HEK293 (cell line): ENCODE measurements around the gene DLX2.
A peak's percentile ranks its signal among the peaks of the same experiment; 100 is the strongest.

Experiments used
- BCL11B ChIP-seq: fragments of 450-650 bp; formaldehyde crosslinking; IDR thresholded peaks from 2 replicates; pipeline ENCODE4 v1.5.1; 2016; ENCODE audit warnings: low read depth, missing biosample characterization, missing genetic modification characterization
- IKZF3 ChIP-seq: fragments of 450-650 bp; IDR thresholded peaks from 2 replicates; pipeline ENCODE4 v1.5.0; 2018; ENCODE audit warnings: missing biosample characterization, mild to moderate bottlenecking, missing genetic modification characterization, moderate library complexity
- OSR2 ChIP-seq: fragments of 450-650 bp; formaldehyde crosslinking; IDR thresholded peaks from 2 replicates; pipeline ENCODE4 v1.5.1; 2016; ENCODE audit warnings: missing biosample characterization, missing genetic modification characterization
- TCF7L2 ChIP-seq: IDR thresholded peaks from 2 replicates; pipeline ENCODE4 v1.6.1; 2011; ENCODE audit warnings: low read depth, mild to moderate bottlenecking, inconsistent platforms, low read length, moderate library complexity, borderline replicate concordance
- WT1 ChIP-seq: fragments of 450-650 bp; formaldehyde crosslinking; IDR thresholded peaks from 2 replicates; pipeline ENCODE4 v1.5.1; 2016; ENCODE audit warnings: missing biosample characterization, missing genetic modification characterization
- ZBTB21 ChIP-seq: fragments of 450-650 bp; formaldehyde crosslinking; IDR thresholded peaks from 2 replicates; pipeline ENCODE4 v1.5.1; 2017; ENCODE audit warnings: missing biosample characterization, missing genetic modification characterization
- ZBTB7A ChIP-seq: fragments of 450-650 bp; formaldehyde crosslinking; IDR thresholded peaks from 2 replicates; pipeline ENCODE4 v1.5.1; 2016; ENCODE audit warnings: low read depth, missing biosample characterization, missing genetic modification characterization
- ZBTB8A ChIP-seq: fragments of 450-650 bp; formaldehyde crosslinking; IDR thresholded peaks from 2 replicates; pipeline ENCODE4 v1.5.1; 2016; ENCODE audit warnings: missing biosample characterization, missing genetic modification characterization
- ZNF121 ChIP-seq: fragments of 450-650 bp; formaldehyde crosslinking; IDR thresholded peaks from 2 replicates; pipeline ENCODE4 v1.5.1; 2016; ENCODE audit warnings: missing biosample characterization, missing genetic modification characterization
- ZNF132 ChIP-seq: fragments of 450-650 bp; formaldehyde crosslinking; IDR thresholded peaks from 2 replicates; pipeline ENCODE4 v1.5.1; 2017; ENCODE audit warnings: missing biosample characterization, missing genetic modification characterization, borderline replicate concordance
- ZNF169 ChIP-seq: fragments of 450-650 bp; formaldehyde crosslinking; IDR thresholded peaks from 2 replicates; pipeline ENCODE4 v1.5.1; 2016; ENCODE audit warnings: missing biosample characterization, missing genetic modification characterization
- ZNF341 ChIP-seq: fragments of 450-650 bp; formaldehyde crosslinking; IDR thresholded peaks from 2 replicates; pipeline ENCODE4; 2016; ENCODE audit warnings: low read depth, missing biosample characterization, missing genetic modification characterization
- ZNF571 ChIP-seq: fragments of 450-650 bp; formaldehyde crosslinking; IDR thresholded peaks from 2 replicates; pipeline ENCODE4 v1.5.0; 2017; ENCODE audit warnings: missing biosample characterization, missing genetic modification characterization
- ZNF785 ChIP-seq: fragments of 450-650 bp; formaldehyde crosslinking; IDR thresholded peaks from 2 replicates; pipeline ENCODE4 v1.5.1; 2016; ENCODE audit warnings: missing biosample characterization, missing genetic modification characterization
- TF ChIP-seq, protein P1 (sequence below): fragments of 450-650 bp; formaldehyde crosslinking; IDR thresholded peaks from 2 replicates; pipeline ENCODE4 v1.5.1; 2017; ENCODE audit warnings: missing biosample characterization, missing genetic modification characterization
- TF ChIP-seq, protein P2 (sequence below): fragments of 450-650 bp; IDR thresholded peaks from 2 replicates; pipeline ENCODE4 v1.5.1; 2018; ENCODE audit warnings: missing biosample characterization, mild to moderate bottlenecking, missing genetic modification characterization
- TF ChIP-seq, protein P3 (sequence below): fragments of 450-650 bp; formaldehyde crosslinking; IDR thresholded peaks from 2 replicates; pipeline ENCODE4 v1.5.1; 2016; ENCODE audit warnings: missing biosample characterization, missing genetic modification characterization, borderline replicate concordance
- TF ChIP-seq, protein P4 (sequence below): fragments of 450-650 bp; formaldehyde crosslinking; IDR thresholded peaks from 2 replicates; pipeline ENCODE4 v1.5.1; 2016; ENCODE audit warnings: missing biosample characterization, missing genetic modification characterization
- TF ChIP-seq, protein P5 (sequence below): fragments of 450-650 bp; formaldehyde crosslinking; IDR thresholded peaks from 2 replicates; pipeline ENCODE4 v1.5.1; 2016; ENCODE audit warnings: missing biosample characterization, missing genetic modification characterization
- TF ChIP-seq, protein P6 (sequence below): fragments of 450-650 bp; formaldehyde crosslinking; IDR thresholded peaks from 2 replicates; pipeline ENCODE4 v1.5.1; 2016; ENCODE audit warnings: missing biosample characterization, missing genetic modification characterization, borderline replicate concordance
- TF ChIP-seq, protein P7 (sequence below): fragments of 450-650 bp; formaldehyde crosslinking; IDR thresholded peaks from 2 replicates; pipeline ENCODE4 v1.5.1; 2017; ENCODE audit warnings: missing biosample characterization, missing genetic modification characterization

The DLX2 gene

DNA sequence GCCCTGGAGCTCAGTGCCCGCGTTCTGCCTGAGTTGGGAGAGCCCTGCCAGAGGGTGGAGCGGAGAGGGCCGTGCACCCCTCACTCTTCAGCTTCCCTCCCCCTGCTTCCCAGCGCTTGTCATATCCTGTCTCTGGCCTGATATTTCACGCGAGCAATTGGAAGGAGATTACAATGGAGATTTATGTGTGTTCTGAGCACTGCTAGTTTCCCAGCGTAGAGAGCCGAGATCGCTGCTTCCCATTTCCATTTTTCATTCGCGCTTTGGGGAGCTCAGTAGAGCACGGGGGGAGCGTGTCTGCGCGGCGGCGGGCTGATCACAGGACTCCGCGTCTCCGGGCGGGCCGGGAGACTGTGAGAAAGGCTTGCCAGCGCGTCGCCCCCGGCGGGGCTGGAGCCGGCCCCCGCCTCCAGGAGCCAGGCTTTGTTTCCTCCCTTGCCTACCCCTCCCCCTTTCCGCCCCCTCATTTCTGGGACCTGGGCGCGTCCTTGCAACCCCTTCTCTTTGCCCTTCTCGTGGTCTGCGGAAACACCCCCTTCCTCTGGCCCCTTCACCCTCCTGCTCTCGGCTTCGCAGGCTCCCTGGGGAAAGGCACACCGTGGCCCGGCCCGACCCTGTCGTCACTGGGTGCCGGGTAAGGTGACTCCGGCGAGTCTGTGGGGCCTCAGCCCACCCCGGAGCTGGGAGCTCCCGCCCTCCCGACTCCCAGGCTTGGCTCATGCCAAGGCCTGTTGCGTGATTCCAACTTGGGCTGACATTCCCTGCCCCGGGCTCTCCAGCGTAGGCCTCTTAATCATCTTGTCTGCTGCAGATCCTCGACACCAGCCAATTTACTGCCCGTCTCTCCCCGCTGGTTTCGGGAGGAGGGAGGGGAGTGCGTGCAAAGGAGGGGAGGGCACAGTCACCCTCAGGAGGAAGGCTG lies 5.8 kb downstream of the DLX2 start (continued):
- TF ChIP-seq WT1 (tag by site-specific recombination), result peak; percentile 73
- 0 out of 2 replicates have a peak, but pooled peaks have one; percentile 38 for TF ChIP-seq TCF7L2
- TF ChIP-seq, protein P1, sequence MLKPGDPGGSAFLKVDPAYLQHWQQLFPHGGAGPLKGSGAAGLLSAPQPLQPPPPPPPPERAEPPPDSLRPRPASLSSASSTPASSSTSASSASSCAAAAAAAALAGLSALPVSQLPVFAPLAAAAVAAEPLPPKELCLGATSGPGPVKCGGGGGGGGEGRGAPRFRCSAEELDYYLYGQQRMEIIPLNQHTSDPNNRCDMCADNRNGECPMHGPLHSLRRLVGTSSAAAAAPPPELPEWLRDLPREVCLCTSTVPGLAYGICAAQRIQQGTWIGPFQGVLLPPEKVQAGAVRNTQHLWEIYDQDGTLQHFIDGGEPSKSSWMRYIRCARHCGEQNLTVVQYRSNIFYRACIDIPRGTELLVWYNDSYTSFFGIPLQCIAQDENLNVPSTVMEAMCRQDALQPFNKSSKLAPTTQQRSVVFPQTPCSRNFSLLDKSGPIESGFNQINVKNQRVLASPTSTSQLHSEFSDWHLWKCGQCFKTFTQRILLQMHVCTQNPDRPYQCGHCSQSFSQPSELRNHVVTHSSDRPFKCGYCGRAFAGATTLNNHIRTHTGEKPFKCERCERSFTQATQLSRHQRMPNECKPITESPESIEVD (tag by site-specific recombination), result peak; percentile 6; the same call in 1 of the 2 replicates
- TF ChIP-seq ZNF121, result peak; percentile 19; the same call in 1 of the 2 replicates
- peak; percentile 61 for TF ChIP-seq OSR2 (tag by site-specific recombination)
- no peak for TF ChIP-seq ZNF571 (tag by site-specific recombination)
- TF ChIP-seq ZBTB7A (tag by site-specific recombination), result no peak
- TF ChIP-seq, protein P2, sequence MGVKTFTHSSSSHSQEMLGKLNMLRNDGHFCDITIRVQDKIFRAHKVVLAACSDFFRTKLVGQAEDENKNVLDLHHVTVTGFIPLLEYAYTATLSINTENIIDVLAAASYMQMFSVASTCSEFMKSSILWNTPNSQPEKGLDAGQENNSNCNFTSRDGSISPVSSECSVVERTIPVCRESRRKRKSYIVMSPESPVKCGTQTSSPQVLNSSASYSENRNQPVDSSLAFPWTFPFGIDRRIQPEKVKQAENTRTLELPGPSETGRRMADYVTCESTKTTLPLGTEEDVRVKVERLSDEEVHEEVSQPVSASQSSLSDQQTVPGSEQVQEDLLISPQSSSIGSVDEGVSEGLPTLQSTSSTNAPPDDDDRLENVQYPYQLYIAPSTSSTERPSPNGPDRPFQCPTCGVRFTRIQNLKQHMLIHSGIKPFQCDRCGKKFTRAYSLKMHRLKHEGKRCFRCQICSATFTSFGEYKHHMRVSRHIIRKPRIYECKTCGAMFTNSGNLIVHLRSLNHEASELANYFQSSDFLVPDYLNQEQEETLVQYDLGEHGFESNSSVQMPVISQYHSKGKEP (tag by site-specific recombination), result peak; percentile 64
- TF ChIP-seq ZNF341, result peak; percentile 83
- TF ChIP-seq, protein P3, sequence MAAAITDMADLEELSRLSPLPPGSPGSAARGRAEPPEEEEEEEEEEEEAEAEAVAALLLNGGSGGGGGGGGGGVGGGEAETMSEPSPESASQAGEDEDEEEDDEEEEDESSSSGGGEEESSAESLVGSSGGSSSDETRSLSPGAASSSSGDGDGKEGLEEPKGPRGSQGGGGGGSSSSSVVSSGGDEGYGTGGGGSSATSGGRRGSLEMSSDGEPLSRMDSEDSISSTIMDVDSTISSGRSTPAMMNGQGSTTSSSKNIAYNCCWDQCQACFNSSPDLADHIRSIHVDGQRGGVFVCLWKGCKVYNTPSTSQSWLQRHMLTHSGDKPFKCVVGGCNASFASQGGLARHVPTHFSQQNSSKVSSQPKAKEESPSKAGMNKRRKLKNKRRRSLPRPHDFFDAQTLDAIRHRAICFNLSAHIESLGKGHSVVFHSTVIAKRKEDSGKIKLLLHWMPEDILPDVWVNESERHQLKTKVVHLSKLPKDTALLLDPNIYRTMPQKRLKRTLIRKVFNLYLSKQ (tag by site-specific recombination), result no peak
- no peak for TF ChIP-seq ZNF169 (tag by site-specific recombination)
- TF ChIP-seq, protein P4, sequence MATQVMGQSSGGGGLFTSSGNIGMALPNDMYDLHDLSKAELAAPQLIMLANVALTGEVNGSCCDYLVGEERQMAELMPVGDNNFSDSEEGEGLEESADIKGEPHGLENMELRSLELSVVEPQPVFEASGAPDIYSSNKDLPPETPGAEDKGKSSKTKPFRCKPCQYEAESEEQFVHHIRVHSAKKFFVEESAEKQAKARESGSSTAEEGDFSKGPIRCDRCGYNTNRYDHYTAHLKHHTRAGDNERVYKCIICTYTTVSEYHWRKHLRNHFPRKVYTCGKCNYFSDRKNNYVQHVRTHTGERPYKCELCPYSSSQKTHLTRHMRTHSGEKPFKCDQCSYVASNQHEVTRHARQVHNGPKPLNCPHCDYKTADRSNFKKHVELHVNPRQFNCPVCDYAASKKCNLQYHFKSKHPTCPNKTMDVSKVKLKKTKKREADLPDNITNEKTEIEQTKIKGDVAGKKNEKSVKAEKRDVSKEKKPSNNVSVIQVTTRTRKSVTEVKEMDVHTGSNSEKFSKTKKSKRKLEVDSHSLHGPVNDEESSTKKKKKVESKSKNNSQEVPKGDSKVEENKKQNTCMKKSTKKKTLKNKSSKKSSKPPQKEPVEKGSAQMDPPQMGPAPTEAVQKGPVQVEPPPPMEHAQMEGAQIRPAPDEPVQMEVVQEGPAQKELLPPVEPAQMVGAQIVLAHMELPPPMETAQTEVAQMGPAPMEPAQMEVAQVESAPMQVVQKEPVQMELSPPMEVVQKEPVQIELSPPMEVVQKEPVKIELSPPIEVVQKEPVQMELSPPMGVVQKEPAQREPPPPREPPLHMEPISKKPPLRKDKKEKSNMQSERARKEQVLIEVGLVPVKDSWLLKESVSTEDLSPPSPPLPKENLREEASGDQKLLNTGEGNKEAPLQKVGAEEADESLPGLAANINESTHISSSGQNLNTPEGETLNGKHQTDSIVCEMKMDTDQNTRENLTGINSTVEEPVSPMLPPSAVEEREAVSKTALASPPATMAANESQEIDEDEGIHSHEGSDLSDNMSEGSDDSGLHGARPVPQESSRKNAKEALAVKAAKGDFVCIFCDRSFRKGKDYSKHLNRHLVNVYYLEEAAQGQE, result peak; percentile 29; the same call in 1 of the 2 replicates
- TF ChIP-seq ZBTB21, result peak; percentile 28; the same call in 1 of the 2 replicates
- peak; percentile 96 for TF ChIP-seq IKZF3 (tag by site-specific recombination)
- TF ChIP-seq, protein P5, sequence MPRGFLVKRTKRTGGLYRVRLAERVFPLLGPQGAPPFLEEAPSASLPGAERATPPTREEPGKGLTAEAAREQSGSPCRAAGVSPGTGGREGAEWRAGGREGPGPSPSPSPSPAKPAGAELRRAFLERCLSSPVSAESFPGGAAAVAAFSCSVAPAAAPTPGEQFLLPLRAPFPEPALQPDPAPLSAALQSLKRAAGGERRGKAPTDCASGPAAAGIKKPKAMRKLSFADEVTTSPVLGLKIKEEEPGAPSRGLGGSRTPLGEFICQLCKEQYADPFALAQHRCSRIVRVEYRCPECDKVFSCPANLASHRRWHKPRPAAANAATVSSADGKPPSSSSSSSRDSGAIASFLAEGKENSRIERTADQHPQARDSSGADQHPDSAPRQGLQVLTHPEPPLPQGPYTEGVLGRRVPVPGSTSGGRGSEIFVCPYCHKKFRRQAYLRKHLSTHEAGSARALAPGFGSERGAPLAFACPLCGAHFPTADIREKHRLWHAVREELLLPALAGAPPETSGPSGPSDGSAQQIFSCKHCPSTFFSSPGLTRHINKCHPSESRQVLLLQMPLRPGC, result 0 out of 2 replicates have a peak, but pooled peaks have one; percentile 60
- TF ChIP-seq BCL11B (tag by site-specific recombination), result peak; percentile 22; the same call in 1 of the 2 replicates
- TF ChIP-seq ZBTB8A (tag by site-specific recombination), result peak; percentile 98
- TF ChIP-seq, protein P6, sequence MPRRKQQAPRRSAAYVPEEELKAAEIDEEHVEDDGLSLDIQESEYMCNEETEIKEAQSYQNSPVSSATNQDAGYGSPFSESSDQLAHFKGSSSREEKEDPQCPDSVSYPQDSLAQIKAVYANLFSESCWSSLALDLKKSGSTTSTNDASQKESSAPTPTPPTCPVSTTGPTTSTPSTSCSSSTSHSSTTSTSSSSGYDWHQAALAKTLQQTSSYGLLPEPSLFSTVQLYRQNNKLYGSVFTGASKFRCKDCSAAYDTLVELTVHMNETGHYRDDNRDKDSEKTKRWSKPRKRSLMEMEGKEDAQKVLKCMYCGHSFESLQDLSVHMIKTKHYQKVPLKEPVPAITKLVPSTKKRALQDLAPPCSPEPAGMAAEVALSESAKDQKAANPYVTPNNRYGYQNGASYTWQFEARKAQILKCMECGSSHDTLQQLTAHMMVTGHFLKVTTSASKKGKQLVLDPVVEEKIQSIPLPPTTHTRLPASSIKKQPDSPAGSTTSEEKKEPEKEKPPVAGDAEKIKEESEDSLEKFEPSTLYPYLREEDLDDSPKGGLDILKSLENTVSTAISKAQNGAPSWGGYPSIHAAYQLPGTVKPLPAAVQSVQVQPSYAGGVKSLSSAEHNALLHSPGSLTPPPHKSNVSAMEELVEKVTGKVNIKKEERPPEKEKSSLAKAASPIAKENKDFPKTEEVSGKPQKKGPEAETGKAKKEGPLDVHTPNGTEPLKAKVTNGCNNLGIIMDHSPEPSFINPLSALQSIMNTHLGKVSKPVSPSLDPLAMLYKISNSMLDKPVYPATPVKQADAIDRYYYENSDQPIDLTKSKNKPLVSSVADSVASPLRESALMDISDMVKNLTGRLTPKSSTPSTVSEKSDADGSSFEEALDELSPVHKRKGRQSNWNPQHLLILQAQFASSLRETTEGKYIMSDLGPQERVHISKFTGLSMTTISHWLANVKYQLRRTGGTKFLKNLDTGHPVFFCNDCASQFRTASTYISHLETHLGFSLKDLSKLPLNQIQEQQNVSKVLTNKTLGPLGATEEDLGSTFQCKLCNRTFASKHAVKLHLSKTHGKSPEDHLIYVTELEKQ (tag by site-specific recombination), result 0 out of 2 replicates have a peak, but pooled peaks have one; percentile 16
- no peak for TF ChIP-seq ZNF785 (tag by site-specific recombination)
- no peak for TF ChIP-seq ZNF132 (tag by site-specific recombination)
- TF ChIP-seq, protein P7, sequence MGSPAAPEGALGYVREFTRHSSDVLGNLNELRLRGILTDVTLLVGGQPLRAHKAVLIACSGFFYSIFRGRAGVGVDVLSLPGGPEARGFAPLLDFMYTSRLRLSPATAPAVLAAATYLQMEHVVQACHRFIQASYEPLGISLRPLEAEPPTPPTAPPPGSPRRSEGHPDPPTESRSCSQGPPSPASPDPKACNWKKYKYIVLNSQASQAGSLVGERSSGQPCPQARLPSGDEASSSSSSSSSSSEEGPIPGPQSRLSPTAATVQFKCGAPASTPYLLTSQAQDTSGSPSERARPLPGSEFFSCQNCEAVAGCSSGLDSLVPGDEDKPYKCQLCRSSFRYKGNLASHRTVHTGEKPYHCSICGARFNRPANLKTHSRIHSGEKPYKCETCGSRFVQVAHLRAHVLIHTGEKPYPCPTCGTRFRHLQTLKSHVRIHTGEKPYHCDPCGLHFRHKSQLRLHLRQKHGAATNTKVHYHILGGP (tag by site-specific recombination), result no peak
